Activated T-cell treated with anti-CD3 and anti-CD28 coated beads, Interleukin-2, amount 50 U/mL, for 1 hour (primary cell): ENCODE data around the gene CYP27B1.
"Not testable (repeated sequence)": the region's sequence is repeated elsewhere in the genome, so short reads cannot be mapped to it uniquely, and the experiment has no call there.

Experiments used
- DNase-seq: peaks from one replicate; pipeline ENCODE4 v3.0.0-alpha.2; 2020

CYP27B1 gene

DNA sequence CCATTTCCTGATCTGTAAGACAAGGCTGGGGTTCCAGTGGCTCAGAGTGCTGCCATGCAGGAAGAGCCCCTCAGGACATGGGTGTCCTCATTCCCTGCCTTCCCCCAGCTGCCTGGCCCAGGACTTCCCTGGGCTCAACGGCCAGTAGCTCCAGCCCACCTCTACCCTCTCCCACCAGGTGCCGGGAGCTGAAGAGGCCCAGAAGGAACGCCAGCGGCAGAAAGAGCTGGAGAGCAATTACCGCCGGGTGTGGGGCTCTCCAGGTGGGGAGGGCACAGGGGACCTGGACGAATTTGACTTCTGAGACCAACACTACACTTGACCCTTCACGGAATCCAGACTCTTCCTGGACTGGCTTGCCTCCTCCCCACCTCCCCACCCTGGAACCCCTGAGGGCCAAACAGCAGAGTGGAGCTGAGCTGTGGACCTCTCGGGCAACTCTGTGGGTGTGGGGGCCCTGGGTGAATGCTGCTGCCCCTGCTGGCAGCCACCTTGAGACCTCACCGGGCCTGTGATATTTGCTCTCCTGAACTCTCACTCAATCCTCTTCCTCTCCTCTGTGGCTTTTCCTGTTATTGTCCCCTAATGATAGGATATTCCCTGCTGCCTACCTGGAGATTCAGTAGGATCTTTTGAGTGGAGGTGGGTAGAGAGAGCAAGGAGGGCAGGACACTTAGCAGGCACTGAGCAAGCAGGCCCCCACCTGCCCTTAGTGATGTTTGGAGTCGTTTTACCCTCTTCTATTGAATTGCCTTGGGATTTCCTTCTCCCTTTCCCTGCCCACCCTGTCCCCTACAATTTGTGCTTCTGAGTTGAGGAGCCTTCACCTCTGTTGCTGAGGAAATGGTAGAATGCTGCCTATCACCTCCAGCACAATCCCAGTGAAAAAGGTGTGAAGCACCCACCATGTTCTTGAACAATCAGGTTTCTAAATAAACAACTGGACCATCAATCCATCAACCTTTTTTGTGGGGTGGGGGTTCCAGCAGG is 46.0 kb downstream of the CYP27B1 start:
- DNase-seq, result no peak

DNA sequence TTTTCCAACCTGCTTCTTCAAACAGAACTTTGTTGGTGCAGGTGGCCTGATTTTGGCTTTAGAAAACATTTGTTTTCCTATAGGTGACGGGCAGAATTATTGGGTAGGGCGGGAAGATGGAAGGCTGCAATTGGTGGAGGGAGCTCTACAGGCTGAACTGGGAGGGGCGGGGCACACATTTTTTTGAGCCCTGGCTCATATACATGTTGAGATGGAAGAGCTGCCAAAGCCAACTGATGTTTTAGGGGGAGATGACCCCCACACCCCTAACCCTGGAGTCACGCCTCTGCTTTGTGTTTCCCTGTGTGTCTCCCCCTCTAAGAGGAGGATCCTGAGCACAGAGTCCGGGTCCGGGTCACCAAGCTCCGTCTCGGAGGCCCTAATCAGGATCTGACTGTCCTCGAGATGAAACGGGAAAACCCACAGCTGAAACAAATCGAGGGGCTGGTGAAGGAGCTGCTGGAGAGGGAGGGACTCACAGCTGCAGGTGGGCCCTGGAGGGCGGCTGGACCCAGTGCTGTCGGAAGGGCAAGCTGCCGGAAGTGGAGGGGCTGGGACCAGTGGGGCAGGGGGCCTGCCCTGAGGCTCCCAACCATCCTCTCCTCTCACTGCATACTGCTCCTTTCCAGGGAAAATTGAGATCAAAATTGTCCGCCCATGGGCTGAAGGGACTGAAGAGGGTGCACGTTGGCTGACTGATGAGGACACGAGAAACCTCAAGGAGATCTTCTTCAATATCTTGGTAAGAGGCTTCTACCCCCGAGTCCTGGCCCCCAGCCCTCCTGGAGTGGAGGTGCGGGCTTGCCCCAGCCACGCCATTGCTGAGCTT is 46.9 kb downstream of the CYP27B1 start:
- no peak for DNase-seq

DNA sequence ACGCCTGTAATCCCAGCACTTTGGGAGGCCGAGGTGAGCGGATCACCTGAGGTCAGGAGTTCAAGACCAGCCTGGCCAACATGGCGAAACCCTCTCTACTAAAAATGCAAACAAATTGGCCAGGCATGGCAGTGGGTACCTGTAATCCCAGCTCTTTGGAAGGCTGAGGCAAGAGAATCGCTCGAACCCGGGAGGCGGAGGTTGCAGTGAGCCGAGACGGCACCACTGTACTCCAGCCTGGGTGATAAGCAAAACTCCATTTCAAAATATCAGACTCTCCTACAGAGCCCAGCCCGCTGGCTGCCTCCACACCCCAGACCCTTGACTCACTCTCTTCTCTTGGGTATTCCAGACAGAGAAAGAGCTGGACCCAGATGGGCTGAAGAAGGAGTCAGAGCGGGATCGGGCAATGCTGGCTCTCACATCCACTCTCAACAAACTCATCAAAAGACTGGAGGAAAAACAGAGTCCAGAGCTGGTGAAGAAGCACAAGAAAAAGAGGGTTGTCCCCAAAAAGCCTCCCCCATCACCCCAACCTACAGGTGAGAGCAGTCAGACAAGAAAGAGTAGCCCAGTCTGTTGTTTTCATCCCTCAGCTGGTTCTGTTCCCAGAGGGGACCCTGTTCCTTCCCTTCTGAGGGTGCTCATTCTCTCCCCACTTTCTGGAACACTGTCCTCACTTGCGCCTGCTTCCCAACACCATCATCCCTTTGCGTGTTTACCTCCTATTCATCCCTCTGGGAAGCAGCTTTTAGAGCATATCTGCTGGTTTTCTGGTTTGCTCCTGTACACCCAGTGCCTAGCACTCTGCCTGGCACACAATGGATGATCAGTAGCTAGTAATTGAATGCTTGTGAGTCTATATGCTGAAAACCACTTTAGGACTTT is 48.0 kb downstream of the CYP27B1 start:
- DNase-seq, result no peak

DNA sequence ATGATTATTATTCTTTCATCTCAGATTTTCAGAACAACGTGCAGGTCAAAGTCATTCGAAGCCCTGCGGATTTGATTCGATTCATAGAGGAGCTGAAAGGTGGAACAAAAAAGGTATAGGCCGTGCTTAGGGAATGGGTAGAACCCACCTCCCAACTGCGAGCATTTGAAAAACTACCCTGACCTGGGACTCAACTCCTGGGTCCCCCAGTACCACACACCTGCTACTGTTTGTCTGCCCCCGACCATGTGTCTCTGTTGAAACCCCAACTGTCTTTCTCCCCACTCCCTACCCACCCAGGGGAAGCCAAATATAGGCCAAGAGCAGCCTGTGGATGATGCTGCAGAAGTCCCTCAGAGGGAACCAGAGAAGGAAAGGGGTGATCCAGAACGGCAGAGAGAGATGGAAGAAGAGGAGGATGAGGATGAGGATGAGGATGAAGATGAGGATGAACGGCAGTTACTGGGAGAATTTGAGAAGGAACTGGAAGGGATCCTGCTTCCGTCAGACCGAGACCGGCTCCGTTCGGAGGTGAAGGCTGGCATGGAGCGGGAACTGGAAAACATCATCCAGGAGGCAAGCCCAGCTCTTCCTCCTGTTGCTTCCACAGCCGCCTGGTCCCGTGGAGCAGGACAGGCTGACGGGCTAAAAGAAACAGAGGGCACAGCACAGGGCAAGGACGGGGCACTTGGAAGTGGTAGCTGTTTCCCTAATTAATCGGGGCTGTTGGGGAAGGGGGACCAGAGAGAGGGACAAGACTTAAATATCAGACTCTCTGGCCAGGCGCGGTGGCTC is 48.8 kb downstream of the CYP27B1 start:
- no peak for DNase-seq

DNA sequence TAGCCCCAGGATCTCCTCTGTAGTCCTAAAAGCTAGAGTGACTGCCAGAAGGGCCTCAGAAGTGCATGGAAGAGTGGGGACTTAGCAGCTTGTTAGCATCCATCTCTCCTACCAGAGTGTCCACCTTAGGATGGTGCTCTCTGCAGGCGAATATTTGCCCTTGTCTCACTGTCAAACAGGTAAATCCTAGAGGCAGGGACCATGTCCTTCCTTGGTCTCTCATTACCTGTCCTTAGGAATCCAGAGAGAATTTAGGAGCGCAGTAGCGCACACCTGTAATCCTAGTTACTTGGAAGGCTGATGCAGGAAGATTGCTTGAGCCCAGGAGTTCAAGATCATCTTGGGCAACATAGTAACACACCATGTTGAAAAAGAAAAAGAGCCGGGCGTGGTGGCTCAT is 49.7 kb downstream of the CYP27B1 start:
- DNase-seq, result no peak

DNA sequence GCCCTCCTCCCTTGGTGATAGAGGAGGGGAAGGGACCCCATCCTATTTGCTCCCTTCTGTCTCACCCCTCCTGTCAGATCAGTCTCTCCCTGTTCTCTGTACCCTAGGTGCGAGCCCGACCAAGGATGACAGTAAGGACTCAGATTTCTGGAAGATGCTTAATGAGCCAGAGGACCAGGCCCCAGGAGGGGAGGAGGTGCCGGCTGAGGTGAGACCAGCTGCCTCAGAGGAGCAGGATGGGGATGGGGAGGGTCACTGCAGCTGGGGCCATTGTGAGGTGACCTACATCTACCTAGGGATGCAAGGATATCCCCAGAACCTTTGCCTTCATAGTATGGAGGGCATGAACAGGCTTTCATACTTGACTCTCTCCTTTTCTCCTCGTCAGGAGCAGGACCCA is 50.6 kb downstream of the CYP27B1 start:
- DNase-seq, result no peak

DNA sequence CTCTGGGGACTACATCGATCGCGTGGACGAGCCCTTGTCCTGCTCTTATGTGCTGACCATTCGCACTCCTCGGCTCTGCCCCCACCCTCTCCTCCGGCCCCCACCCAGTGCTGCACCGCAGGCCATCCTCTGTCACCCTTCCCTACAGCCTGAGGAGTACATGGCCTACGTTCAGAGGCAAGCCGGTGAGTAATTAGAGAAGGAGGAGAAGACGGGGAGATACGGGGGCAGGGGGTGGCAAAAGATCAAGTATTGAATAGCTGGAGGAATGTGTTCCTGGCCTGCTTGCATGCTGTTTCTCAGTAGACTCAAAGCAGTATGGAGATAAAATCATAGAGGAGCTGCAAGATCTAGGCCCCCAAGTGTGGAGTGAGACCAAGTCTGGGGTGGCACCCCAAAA is 51.1 kb downstream of the CYP27B1 start:
- no peak for DNase-seq

DNA sequence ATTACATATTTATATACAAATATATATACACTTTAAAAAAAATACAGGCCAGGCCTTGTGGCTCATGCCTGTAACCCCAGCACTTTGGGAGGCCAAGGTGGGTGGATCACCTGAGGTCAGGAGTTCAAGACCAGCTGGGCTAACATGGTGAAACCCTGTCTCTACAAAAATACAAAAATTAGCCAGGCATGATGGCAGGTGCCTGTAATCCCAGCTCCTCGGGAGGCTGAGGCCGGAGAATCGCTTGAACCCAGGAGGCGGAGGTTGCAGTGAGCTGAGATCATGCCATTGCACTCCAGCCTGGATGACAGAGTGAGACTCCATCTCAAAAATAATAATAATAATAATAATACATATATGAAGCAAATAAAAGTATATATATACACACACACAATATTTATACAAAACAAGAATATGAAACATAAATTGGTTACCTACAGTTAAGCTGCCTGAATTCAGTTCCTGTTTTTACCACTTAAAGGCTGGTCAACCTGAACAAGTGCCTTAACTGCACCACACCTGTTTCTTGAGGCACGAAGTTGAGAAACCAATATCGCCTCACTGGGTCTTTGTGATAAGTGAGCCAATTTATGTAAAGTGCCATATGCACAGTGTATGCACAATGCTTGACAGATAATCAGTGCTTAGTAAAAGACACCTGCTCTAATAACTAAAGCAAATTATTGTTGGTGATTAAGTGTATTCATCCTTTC is 51.7 kb downstream of the CYP27B1 start:
- DNase-seq, result not testable (repeated sequence)

DNA sequence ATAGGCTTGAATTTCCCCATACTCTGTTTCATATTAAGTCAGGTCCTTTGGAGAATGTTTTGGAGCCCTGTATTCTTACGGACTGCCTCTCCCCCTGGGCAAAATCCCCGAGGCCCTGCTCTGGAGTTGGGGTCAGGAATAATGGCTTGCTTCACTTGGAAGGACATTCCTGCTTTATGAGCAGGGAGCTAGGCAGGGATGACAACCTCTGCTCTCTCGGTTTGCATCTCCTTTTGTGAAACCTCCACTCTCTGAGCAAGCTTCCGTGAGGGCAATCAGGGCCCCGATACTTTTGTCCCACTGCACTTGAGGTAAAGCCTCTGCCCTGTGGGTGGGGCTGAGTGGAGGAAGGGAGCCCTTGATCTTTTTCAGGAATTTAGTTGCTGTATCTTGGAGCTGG is 53.7 kb downstream of the CYP27B1 start:
- DNase-seq, result no peak

DNA sequence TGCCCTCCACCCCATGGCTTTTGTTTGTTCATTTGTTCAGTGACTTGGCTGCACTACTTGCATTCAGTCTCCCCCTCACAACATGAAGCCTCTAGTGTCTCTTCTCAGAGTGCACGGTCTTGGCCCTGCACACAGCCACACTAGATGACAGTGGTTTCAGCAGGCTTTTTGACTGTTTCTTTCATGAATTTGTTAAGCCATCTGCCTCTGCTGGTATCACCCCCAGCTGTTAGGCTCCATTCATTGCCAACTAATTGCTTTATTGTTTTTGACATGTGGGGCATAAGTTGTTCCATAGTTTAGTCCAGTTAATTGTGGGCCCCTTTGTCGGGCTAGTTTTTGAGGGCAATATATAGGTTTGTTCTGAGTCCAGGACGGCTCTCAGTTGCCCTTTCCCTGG is 54.2 kb downstream of the CYP27B1 start:
- no peak for DNase-seq
